HEK293 (cell line): Measurements from ENCODE around the gene RER1.

Experiments used
- CTCF ChIP-seq: fragments of 450-650 bp; formaldehyde crosslinking; IDR thresholded peaks from 2 replicates; pipeline ENCODE4 v1.5.1; 2016; ENCODE audit warnings: missing biosample characterization, missing genetic modification characterization
- IKZF3 ChIP-seq: fragments of 450-650 bp; IDR thresholded peaks from 2 replicates; pipeline ENCODE4 v1.5.0; 2018; ENCODE audit warnings: missing biosample characterization, mild to moderate bottlenecking, missing genetic modification characterization, moderate library complexity
- ZNF274 ChIP-seq, 2 experiments: fragments of 200-500 bp in 1 of 2; fragments of 450-650 bp in 1 of 2; sonication (Bioruptor generic) in 1 of 2; formaldehyde crosslinking in 1 of 2; IDR thresholded peaks; 2 replicates each; pipeline versions ENCODE4 v1.5.1 to v1.6.1; 2014 to 2016; ENCODE audit warnings: borderline replicate concordance in 1 of 2, inconsistent platforms in 1 of 2, low read length in 1 of 2, missing biosample characterization in 1 of 2, missing genetic modification characterization in 1 of 2
- ZNF776 ChIP-seq: fragments of 450-650 bp; formaldehyde crosslinking; IDR thresholded peaks from 2 replicates; pipeline ENCODE4 v1.5.0; 2017; ENCODE audit warnings: missing biosample characterization, missing genetic modification characterization, borderline replicate concordance

- TF ChIP-seq CTCF (tag by site-specific recombination) (no peak), ZNF776 (tag by site-specific recombination) (no peak), ZNF274 (IDR thresholded peaks at IDR 0.05; ENCODE audit: low read length) (no peak), ZNF274 (tag by site-specific recombination; IDR thresholded peaks at IDR 0.05; ENCODE audit: borderline replicate concordance) (no peak), IKZF3 (tag by site-specific recombination) (no peak)
These were observed 36.9 kb upstream of the RER1 start for GRCh38 chr1:2354511-2355372.
